Measurements from ENCODE around the gene NDUFS7. TPM values are rescaled to one million over a fixed set of nuclear protein-coding genes. Genes with fewer than 3 reads are reported as not detected.

NDUFS7 gene
- total RNA-seq, 1 donor from 2014 or later: 443 TPM

GRCh38 chr19:1421218-1421957 lies 37.7 kb downstream of the NDUFS7 start:
- no peak for ATAC-seq
- intact Hi-C loops (cut with DNase I): no loop called here
- no peak for DNase-seq (ENCODE audit: missing footprints)

GRCh38 chr19:1421958-1422305 lies 38.2 kb downstream of the NDUFS7 start:
- DNase-seq (ENCODE audit: missing footprints): no peak
- intact Hi-C loops (cut with DNase I): no loop called here
- no peak for ATAC-seq

- DNase-seq (ENCODE audit: missing footprints) (no peak), ATAC-seq (no peak)
- intact Hi-C loops (cut with DNase I): no loop called here
Observed at GRCh38 chr19:1422360-1422759, 38.7 kb downstream of the NDUFS7 start.

- intact Hi-C loops (cut with DNase I): no loop called here
- ATAC-seq (no peak), DNase-seq (ENCODE audit: missing footprints) (no peak)
Observed at GRCh38 chr19:1422943-1423342, 39.2 kb downstream of the NDUFS7 start.

GRCh38 chr19:1423436-1424191 lies 39.9 kb downstream of the NDUFS7 start:
- DNase-seq (ENCODE audit: missing footprints) (no peak), ATAC-seq (no peak)
- intact Hi-C loops (cut with DNase I): no loop called here

- intact Hi-C loops (cut with DNase I): no loop called here
- no peak for DNase-seq (ENCODE audit: missing footprints)
- no peak for ATAC-seq
Observed at GRCh38 chr19:1424192-1424955, 40.7 kb downstream of the NDUFS7 start.

- ATAC-seq (no peak), DNase-seq (ENCODE audit: missing footprints) (no peak)
- intact Hi-C loops (cut with DNase I): no loop called here
Observed at GRCh38 chr19:1425102-1425837, 41.6 kb downstream of the NDUFS7 start.

- DNase-seq (ENCODE audit: missing footprints) (no peak), ATAC-seq (no peak)
- intact Hi-C loops (cut with DNase I): no loop called here
Observed at GRCh38 chr19:1425902-1426301, 42.2 kb downstream of the NDUFS7 start.

GRCh38 chr19:1426736-1427135 lies 43.0 kb downstream of the NDUFS7 start:
- DNase-seq (ENCODE audit: missing footprints) (no peak), ATAC-seq (no peak)
- intact Hi-C loops (cut with DNase I): no loop called here

- no peak for ATAC-seq
- intact Hi-C loops (cut with DNase I): no loop called here
- DNase-seq (ENCODE audit: missing footprints): no peak
Observed at GRCh38 chr19:1427221-1427920, 43.7 kb downstream of the NDUFS7 start.

GRCh38 chr19:1428738-1429391 lies 45.2 kb downstream of the NDUFS7 start:
- ATAC-seq (peak; percentile 35), DNase-seq (ENCODE audit: missing footprints) (no peak)

GRCh38 chr19:1429750-1430149 lies 46.0 kb downstream of the NDUFS7 start:
- ATAC-seq (peak; percentile 82), DNase-seq (ENCODE audit: missing footprints) (no peak)
- intact Hi-C loops (cut with DNase I): no loop called here

More at GRCh38 chr19:1428738-1429391, 45.2 kb downstream of the NDUFS7 start:
- intact Hi-C loops (cut with DNase I): no loop called here

GRCh38 chr19:1430246-1430645 lies 46.5 kb downstream of the NDUFS7 start:
- DNase-seq (ENCODE audit: missing footprints) (no peak), ATAC-seq (no peak)
- intact Hi-C loops (cut with DNase I): no loop called here

GRCh38 chr19:1431759-1432506 lies 48.2 kb downstream of the NDUFS7 start:
- ATAC-seq (no peak), DNase-seq (ENCODE audit: missing footprints) (no peak)
- intact Hi-C loops (cut with DNase I): no loop called here

GRCh38 chr19:1432507-1432887 lies 48.8 kb downstream of the NDUFS7 start:
- ATAC-seq: no peak
- DNase-seq (ENCODE audit: missing footprints): no peak
- intact Hi-C loops (cut with DNase I): no loop called here

- ATAC-seq (no peak), DNase-seq (ENCODE audit: missing footprints) (no peak)
- intact Hi-C loops (cut with DNase I): no loop called here
Observed at GRCh38 chr19:1433119-1434039, 49.7 kb downstream of the NDUFS7 start.

GRCh38 chr19:1434040-1434366 lies 50.3 kb downstream of the NDUFS7 start:
- ATAC-seq (no peak), DNase-seq (ENCODE audit: missing footprints) (no peak)
- intact Hi-C loops (cut with DNase I): no loop called here

All from Right ventricle myocardium inferior (tissue), 1 donor.